Measurements from ENCODE around the gene GRIFIN. TPM values are rescaled to one million over a fixed set of nuclear protein-coding genes. Genes with fewer than 3 reads are reported as not detected.

The GRIFIN gene, protein sequence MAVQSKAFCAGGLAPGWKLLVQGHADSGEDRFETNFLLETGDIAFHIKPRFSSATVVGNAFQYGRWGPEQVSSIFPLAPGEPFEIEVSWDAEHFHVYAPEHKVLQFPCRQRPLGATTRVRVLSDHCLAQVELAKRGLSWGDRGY
- total RNA-seq (2022; extraction: Qiagen RNA extraction; ENCODE audit: low read depth): not detected in 5 replicates

DNA sequence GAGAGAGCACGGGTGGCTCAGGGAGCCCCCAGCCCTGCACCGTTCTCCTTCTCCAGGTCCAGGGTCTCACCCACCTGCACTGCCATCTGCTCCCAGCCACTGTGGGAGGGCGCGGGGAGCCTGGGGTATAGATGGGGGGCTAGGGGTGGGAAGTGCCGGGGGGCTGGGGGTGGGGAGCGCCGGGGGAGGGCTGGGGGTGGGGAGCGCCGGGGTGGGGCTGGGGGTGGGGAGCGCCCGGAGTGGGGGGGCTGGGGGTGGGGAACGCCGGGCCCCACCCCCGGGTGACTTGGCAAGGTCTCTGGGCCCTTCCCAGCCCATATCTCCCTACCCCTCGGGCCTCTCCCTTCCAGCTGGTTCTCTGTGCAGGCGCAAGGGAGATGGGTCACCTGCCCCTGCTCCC is at the start of gene GRIFIN:
GRIFIN (minus strand) TSS at position 101 of the 400 bp plus-strand sequence; CDS start at position 86, 15 bp downstream.

GRCh38 chr7:2519119-2519930 is 43.1 kb upstream of the GRIFIN start, which contains the start of gene LFNG:
TSS of gene LFNG (plus strand) at chr7:2519774. CDS start at chr7:2519862, 88 bp downstream.

Other genes starting within 250 kb of the GRIFIN start
- 12.8 to 28.0 TPM (median 22.7 TPM) in 5 replicates for gene MAD1L1, start 243.5 kb downstream of the GRIFIN start, total RNA-seq (2022; extraction: Qiagen RNA extraction; ENCODE audit: low read depth)
- 50.5 to 58.6 TPM (median 54.4 TPM) in 5 replicates for gene MRM2, start 234.2 kb downstream of the GRIFIN start, total RNA-seq (2022; extraction: Qiagen RNA extraction; ENCODE audit: low read depth)
- 88.3 to 105 TPM (median 95.4 TPM) in 5 replicates for gene NUDT1, start 234.2 kb downstream of the GRIFIN start, total RNA-seq (2022; extraction: Qiagen RNA extraction; ENCODE audit: low read depth)
- gene SNX8, start 162.0 kb downstream of the GRIFIN start, total RNA-seq (2022; extraction: Qiagen RNA extraction; ENCODE audit: low read depth): 38.1 to 69.3 TPM (median 65.8 TPM) in 5 replicates
- gene EIF3B, start 121.6 kb downstream of the GRIFIN start, total RNA-seq (2022; extraction: Qiagen RNA extraction; ENCODE audit: low read depth): 223 to 278 TPM (median 232 TPM) in 5 replicates
- gene CHST12, start 72.8 kb downstream of the GRIFIN start, total RNA-seq (2022; extraction: Qiagen RNA extraction; ENCODE audit: low read depth): 6.5 to 13.8 TPM (median 12.2 TPM) in 5 replicates
- gene LFNG, start 43.4 kb upstream of the GRIFIN start, total RNA-seq (2022; extraction: Qiagen RNA extraction; ENCODE audit: low read depth): 9.5 to 16.1 TPM (median 12.7 TPM) in 5 replicates
- gene BRAT1, start 79.1 kb upstream of the GRIFIN start, total RNA-seq (2022; extraction: Qiagen RNA extraction; ENCODE audit: low read depth): 24.8 to 39.5 TPM (median 34.7 TPM) in 5 replicates
- 10.1 to 15.8 TPM (median 12.7 TPM) in 5 replicates for gene IQCE, start 82.6 kb upstream of the GRIFIN start, total RNA-seq (2022; extraction: Qiagen RNA extraction; ENCODE audit: low read depth)
- gene TTYH3, start 155.6 kb upstream of the GRIFIN start, total RNA-seq (2022; extraction: Qiagen RNA extraction; ENCODE audit: low read depth): 49.0 to 70.3 TPM (median 56.4 TPM) in 5 replicates
- 0.01 to 0.05 TPM in 2 of 5 replicates, not detected in the others for gene AMZ1, start 211.8 kb upstream of the GRIFIN start, total RNA-seq (2022; extraction: Qiagen RNA extraction; ENCODE audit: low read depth)